ENCODE measurements around the gene DNAH8. TPM values are rescaled to one million over a fixed set of nuclear protein-coding genes. Genes with fewer than 3 reads are reported as not detected.
"Not testable (repeated sequence)": the region's sequence is repeated elsewhere in the genome, so short reads cannot be mapped to it uniquely, and the experiment has no call there.

DNAH8 gene
- total RNA-seq, 1 donor from 2014 or later, result not detected

DNA sequence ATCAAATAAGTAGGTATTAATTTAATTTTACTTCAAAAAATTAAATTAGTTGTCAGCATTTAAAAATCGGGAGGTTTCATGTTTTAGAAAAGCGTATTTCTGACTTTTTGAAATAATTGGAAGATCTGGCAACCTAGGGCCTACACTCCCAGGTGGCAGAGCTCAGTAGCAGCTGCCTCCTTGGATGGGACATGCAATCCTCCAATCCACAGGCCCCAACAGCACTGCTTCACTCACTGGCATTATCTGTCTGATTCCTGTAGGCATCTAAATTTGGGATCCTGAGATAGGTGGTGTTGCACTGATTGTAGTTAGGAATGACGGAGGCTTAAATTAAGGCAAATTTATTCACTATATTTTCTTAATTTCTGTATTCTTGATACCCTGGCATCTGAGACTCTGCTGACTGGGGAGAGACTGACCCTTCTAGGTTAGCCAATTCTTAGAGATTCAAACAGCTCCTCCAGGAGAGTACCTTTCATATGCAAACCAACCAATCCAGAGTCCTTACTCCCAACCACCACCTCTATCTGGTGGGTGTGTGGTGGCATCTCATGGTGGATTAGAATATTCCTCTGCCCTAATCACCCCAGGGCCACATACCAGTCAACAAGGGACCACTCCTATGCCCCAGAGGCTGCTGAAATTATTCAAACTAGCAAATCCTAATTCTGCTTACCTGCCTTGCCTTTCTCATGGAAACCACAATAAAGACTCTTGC, 186.9 kb downstream of the DNAH8 start:
- DNase-seq (ENCODE audit: low spot score), result no peak

- no peak for DNase-seq (ENCODE audit: low spot score)
Measured at GRCh38 chr6:38906582-38906981, 191.5 kb downstream of the DNAH8 start.

- DNase-seq (ENCODE audit: low spot score), result no peak
Measured at GRCh38 chr6:38907264-38907663, 192.2 kb downstream of the DNAH8 start.

- no peak for DNase-seq (ENCODE audit: low spot score)
Measured at GRCh38 chr6:38909015-38909730, 194.1 kb downstream of the DNAH8 start.

DNA sequence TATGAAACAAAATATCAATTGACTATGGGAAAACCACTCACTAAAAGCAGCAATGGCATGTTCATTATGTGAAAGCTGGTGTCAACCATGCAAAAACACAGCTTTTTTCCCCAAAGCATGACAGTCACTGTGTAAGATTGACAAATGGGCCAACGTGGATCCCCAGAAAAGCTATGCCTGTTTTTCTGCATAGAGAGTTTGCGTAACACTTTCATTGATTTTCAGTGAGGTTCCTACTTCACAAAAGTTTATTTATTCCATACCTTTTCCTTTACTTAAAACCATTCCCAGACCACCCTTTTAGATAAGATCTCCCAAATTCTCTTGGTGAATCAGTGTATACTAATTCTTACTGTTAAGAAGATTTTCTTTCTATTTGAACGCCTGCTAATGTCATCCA, 195.1 kb downstream of the DNAH8 start:
- DNase-seq (ENCODE audit: low spot score), result no peak

DNA sequence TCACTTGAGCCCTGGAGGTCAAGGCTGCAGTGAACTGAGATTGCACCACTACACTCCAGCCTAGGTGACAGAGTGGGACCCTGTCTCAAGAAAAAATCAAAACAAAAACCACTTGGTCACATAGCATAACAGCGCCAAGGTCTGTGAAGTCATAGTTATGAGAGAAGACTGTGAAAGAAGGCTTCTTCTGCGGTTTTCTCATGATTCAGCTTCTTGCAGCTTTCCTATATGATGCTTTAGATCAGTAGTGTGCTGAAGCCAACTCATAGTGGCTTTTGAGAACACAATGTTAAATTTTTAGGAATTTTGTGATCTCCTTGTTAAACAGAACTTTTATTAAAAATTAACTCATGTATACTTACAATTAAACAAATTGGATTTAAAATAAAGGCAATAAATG, 197.3 kb downstream of the DNAH8 start:
- DNase-seq (ENCODE audit: low spot score), result no peak

DNA sequence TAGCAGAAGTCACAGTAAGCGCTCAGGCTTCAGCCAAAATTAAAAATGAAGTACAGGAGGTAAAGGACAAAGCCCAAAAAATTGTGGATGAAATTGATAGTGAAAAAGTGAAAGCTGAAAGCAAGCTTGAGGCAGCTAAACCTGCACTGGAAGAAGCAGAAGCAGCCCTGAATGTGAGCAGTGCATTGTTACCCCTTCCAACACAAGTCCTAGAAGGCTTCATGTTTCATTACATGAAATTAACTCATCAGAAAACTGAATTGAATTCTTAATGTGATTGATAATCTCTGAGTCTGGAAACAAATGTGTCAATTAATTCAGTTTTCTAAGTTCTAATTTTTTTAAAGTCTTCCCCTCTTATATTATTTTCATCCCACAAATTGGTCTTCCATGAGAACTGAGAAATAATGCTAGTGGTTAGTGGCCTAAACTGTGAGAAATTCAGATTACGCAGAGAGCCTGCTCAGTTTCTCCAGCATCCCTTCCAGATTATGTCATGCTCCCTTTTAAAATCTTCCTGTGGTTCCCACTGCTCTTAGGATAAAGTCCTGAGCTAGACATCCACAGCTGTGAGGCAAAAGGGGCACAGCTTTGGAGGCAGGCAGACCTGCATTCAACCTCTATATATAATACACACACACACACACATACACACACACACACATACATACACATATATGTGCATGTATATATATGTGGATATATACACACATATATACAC, 200.3 kb downstream of the DNAH8 start:
- no peak for DNase-seq (ENCODE audit: low spot score)

GRCh38 chr6:38921540-38921939, 206.4 kb downstream of the DNAH8 start:
- not testable (repeated sequence) for DNase-seq (ENCODE audit: low spot score)

GRCh38 chr6:38924791-38925509, 209.8 kb downstream of the DNAH8 start:
- DNase-seq (ENCODE audit: low spot score), result no peak

- no peak for DNase-seq (ENCODE audit: low spot score)
Measured at GRCh38 chr6:38929560-38929959, 214.4 kb downstream of the DNAH8 start.

- DNase-seq (ENCODE audit: low spot score), result no peak
Measured at GRCh38 chr6:38933426-38933825, 218.3 kb downstream of the DNAH8 start.

- DNase-seq (ENCODE audit: low spot score), result no peak
Measured at GRCh38 chr6:38935051-38935450, 219.9 kb downstream of the DNAH8 start.

- no peak for DNase-seq (ENCODE audit: low spot score)
Measured at GRCh38 chr6:38937839-38938613, 222.9 kb downstream of the DNAH8 start.

GRCh38 chr6:38938741-38939140, 223.6 kb downstream of the DNAH8 start:
- DNase-seq (ENCODE audit: low spot score), result no peak

DNA sequence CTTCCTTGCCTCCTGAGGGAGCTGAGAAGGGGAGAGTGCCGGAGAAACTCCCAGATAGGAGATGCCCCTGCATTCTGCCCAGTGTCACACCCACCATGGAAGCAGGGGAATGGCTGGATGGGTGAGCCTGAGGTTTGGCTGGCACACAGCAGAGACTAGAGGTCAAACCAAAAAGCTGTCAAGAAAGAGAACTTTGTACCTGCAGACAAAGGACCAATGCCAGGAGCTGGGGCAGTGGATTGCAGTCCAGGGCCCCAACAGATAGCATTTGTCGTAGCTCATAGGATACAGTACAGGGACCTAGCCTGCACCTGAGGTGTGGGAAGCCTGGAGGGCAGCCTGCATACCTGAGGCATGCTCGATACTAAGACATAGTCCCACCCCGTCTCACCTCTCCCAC, 227.3 kb downstream of the DNAH8 start:
- DNase-seq (ENCODE audit: low spot score), result no peak

GRCh38 chr6:38942965-38943364, 227.9 kb downstream of the DNAH8 start:
- DNase-seq (ENCODE audit: low spot score), result no peak

- DNase-seq (ENCODE audit: low spot score), result no peak
Measured at GRCh38 chr6:38943964-38944363, 228.9 kb downstream of the DNAH8 start.

DNA sequence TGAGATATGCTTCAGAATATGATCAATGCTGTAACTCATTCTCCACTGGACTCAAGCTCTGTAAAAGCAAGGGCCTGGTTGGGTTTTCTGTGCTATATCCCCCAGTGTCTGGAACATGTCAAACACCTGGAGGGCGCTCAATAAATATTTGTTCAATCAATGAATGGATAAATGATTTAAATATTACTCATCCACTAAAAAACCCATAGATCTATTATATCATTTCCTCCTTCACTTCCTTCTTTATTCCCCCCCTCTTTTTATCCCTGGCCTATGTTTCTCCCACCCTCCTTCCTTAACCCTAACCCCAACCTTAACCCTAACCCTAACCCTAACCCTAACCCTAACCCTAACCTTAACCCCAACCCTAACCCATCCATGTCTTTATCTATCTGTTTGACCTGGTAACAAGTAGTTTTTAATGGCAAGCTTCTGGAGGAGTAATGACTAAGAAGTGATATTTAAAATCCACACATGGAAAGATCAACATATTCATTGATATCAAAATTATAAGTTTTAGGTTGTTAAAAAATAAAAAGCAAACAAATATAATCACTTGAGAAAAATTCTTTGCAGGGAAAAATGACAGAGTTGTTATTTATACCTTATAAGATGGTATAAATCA, 229.7 kb downstream of the DNAH8 start:
- no peak for DNase-seq (ENCODE audit: low spot score)

- no peak for DNase-seq (ENCODE audit: low spot score)
Measured at GRCh38 chr6:38955861-38956260, 240.8 kb downstream of the DNAH8 start.

GRCh38 chr6:38957426-38957825, 242.3 kb downstream of the DNAH8 start:
- no peak for DNase-seq (ENCODE audit: low spot score)

All from mesenteric fat pad (tissue), 1 donor.